Endothelial cell of umbilical vein (primary cell): ENCODE measurements around the gene TFDP2. TPM values are rescaled to one million over a fixed set of nuclear protein-coding genes. Genes with fewer than 3 reads are reported as not detected.

ENCODE experiments used
- BruUV-seq: library from RNA; stranded (reverse); fragments of 400-500 nt; replicated peaks from 2 replicates; lab custom pipeline; 2021; lab: Mats Ljungman, UMichigan
- CTCF ChIA-PET: fragments of 300-600, 350-600 bp; sonication (Branson Sonifier 250); formaldehyde crosslinking; loops from one replicate; lab custom pipeline; 2021; ENCODE audit warnings: antibody characterized with exemption, inconsistent platforms; lab: Charles Lee
- POLR2A ChIA-PET: fragments of 300-600, 350-600 bp; sonication (Branson Sonifier 250); formaldehyde crosslinking; loops from one replicate; lab custom pipeline; 2021; ENCODE audit warnings: antibody characterized with exemption, inconsistent platforms; lab: Charles Lee
- DNase-seq: peaks from one replicate; pipeline ENCODE4 v3.0.0-alpha.2; 2011; ENCODE audit warnings: low read depth, low spot score
- FAIRE-seq: peaks from 2 replicates; lab custom pipeline; 2011; peaks lifted over from hg19 to GRCh38; lab: Jason Lieb, UNC
- H2AFZ ChIP-seq: 2 replicates; pipeline ENCODE4 v1.6.0; 2012; ENCODE audit warnings: low read depth, low read length, control low read depth, inconsistent platforms
- H3K27ac ChIP-seq: 2 replicates; pipeline ENCODE4 v1.5.1; 2011; ENCODE audit warnings: low read depth, mild to moderate bottlenecking, control low read depth, low read length, moderate library complexity; ENCODE audit not compliant: insufficient read depth
- H3K27me3 ChIP-seq, 2 experiments: 2 replicates each; pipeline versions ENCODE4 v1.6.0 to v1.6.1; 2011; ENCODE audit warnings: low read length in 2 of 2, mixed read lengths in 1 of 2; ENCODE audit not compliant: control insufficient read depth in 2 of 2, insufficient read depth in 2 of 2
- H3K36me3 ChIP-seq, 2 experiments: 2 replicates in 1 of 2; 3 replicates in 1 of 2; pipeline ENCODE4 v1.5.1; 2011; ENCODE audit warnings: low read length in 2 of 2, mild to moderate bottlenecking in 1 of 2, moderate library complexity in 1 of 2; ENCODE audit not compliant: control insufficient read depth in 2 of 2, insufficient read depth in 2 of 2; ENCODE audit errors: extremely low read depth in 1 of 2
- H3K4me1 ChIP-seq: 3 replicates; pipeline ENCODE4 v1.5.1; 2011; ENCODE audit warnings: mild to moderate bottlenecking, low read length; ENCODE audit not compliant: control insufficient read depth, insufficient read depth; ENCODE audit errors: extremely low read depth
- H3K4me2 ChIP-seq: 2 replicates; pipeline ENCODE4 v1.6.1; 2011; ENCODE audit warnings: low read length, control low read depth, mixed read lengths; ENCODE audit not compliant: insufficient read depth
- H3K4me3 ChIP-seq, 3 experiments: fragments of 200-600 bp in 1 of 3; sonication (generic), shearing (Covaris generic) in 1 of 3; replicated peaks in 1 of 3; 2 replicates each; pipeline ENCODE4 v1.5.1; 2011 to 2016; ENCODE audit warnings: control low read depth in 3 of 3, low read length in 3 of 3, mild to moderate bottlenecking in 2 of 3, inconsistent platforms in 1 of 3, low read depth in 1 of 3, moderate library complexity in 1 of 3; ENCODE audit not compliant: insufficient read depth in 1 of 3
- H3K79me2 ChIP-seq: 2 replicates; pipeline ENCODE4 v1.6.0; 2012; ENCODE audit warnings: low read length, inconsistent platforms; ENCODE audit not compliant: control insufficient read depth, insufficient read depth
- H3K9ac ChIP-seq: replicated peaks from 2 replicates; pipeline ENCODE3; 2011; ENCODE audit warnings: low read length, control low read depth; ENCODE audit not compliant: insufficient read depth; ENCODE audit errors: extremely low read depth
- H3K9me1 ChIP-seq: replicated peaks from 3 replicates; pipeline ENCODE4 v1.6.0; 2011; ENCODE audit warnings: mild to moderate bottlenecking, low read length; ENCODE audit not compliant: control insufficient read depth, insufficient read depth; ENCODE audit errors: extremely low read depth
- H3K9me3 ChIP-seq: replicated peaks from 2 replicates; pipeline ENCODE4 v1.5.1; 2012; ENCODE audit warnings: low read length, inconsistent platforms; ENCODE audit not compliant: control insufficient read depth, insufficient read depth
- H4K20me1 ChIP-seq: replicated peaks from 2 replicates; pipeline ENCODE3; 2011; ENCODE audit warnings: mild to moderate bottlenecking, low read length; ENCODE audit not compliant: control insufficient read depth, insufficient read depth; ENCODE audit errors: extremely low read depth
- CTCF ChIP-seq, 2 donors: IDR thresholded peaks; 1 replicate in 1 of 2; 2 replicates in 1 of 2; pipeline ENCODE4 v1.5.1; 2011; ENCODE audit warnings: low read length in 2 of 2, mild to moderate bottlenecking in 2 of 2, moderate library complexity in 2 of 2, control low read depth in 1 of 2, inconsistent platforms in 1 of 2, low read depth in 1 of 2; ENCODE audit not compliant: insufficient read depth in 1 of 2; ENCODE audit errors: extremely low read depth in 1 of 2
- EZH2 ChIP-seq: IDR thresholded peaks from 2 replicates; pipeline ENCODE4 v1.6.1; 2012; ENCODE audit warnings: borderline replicate concordance, low read depth, mild to moderate bottlenecking, moderate library complexity, low read length, inconsistent platforms; ENCODE audit not compliant: severe bottlenecking
- FOS ChIP-seq: IDR thresholded peaks from 2 replicates; pipeline ENCODE4 v1.6.1; 2011; ENCODE audit warnings: mild to moderate bottlenecking, low read length, moderate library complexity, borderline replicate concordance; ENCODE audit not compliant: insufficient read depth
- GATA2 ChIP-seq: IDR thresholded peaks from 2 replicates; pipeline ENCODE4 v1.7.0; 2011; ENCODE audit warnings: low read depth, mild to moderate bottlenecking, moderate library complexity, mixed read lengths, low read length; ENCODE audit not compliant: insufficient read length, insufficient read depth
- JUN ChIP-seq: IDR thresholded peaks from 2 replicates; pipeline ENCODE4 v1.6.1; 2011; ENCODE audit warnings: borderline replicate concordance, low read depth; ENCODE audit not compliant: insufficient read length, insufficient read depth
- MAX ChIP-seq: IDR thresholded peaks from 2 replicates; pipeline ENCODE4 v1.6.1; 2011; ENCODE audit not compliant: insufficient read depth, insufficient read length
- MYC ChIP-seq: IDR thresholded peaks from one replicate; pipeline ENCODE4 v1.6.1; 2011; ENCODE audit warnings: mild to moderate bottlenecking, low read depth, low read length
- POLR2A ChIP-seq: IDR thresholded peaks from 2 replicates; pipeline ENCODE4 v1.6.1; 2012; ENCODE audit warnings: low read depth, mild to moderate bottlenecking, control low read depth, low read length
- POLR2AphosphoS5 ChIP-seq: IDR thresholded peaks from 2 replicates; pipeline ENCODE4 v1.6.1; 2012; ENCODE audit warnings: low read depth, mild to moderate bottlenecking, control low read depth, low read length, moderate library complexity; ENCODE audit not compliant: insufficient read depth
- dilution Hi-C: fragments of 300-500 bp; cut with MboI; formaldehyde crosslinking; loops from one replicate; pipeline ENCODE4 v1.15.0; 2019; ENCODE audit warnings: low sequenced_read_pairs; ENCODE audit not compliant: extremely low pct_ligation_motif_present
- intact Hi-C: fragments of 100-400 bp; cut with micrococcal nuclease; formaldehyde crosslinking; loops from one replicate; pipeline ENCODE4 v1.10.0; 2022
- polyA plus RNA-seq, 4 experiments: library from polyadenylated mRNA; depleted of rRNA in 3 of 4; stranded (reverse) in 3 of 4; unstranded in 1 of 4; fragments of >200 nt; gene quantifications; 2 replicates each; pipeline versions ENCODE4 v1.2.1 to v1.2.3, GENCODE V29; 2011 to 2012; ENCODE audit warnings: missing spikeins in 1 of 4
- total RNA-seq: library from RNA; stranded (reverse); gene quantifications from 2 replicates; pipeline ENCODE4 v1.2.3, GENCODE V29; 2021

The TFDP2 gene
- total and polyA plus RNA-seq, 2 donors (not counting 3 experiments of a cell fraction or from before 2014, with no cell fraction given) = 8.5 to 21.5 TPM

GRCh38 chr3:141915766-141916165, 233.6 kb downstream of the TFDP2 start:
- BruUV-seq = no TSS peak
- ChIA-PET CTCF (no interaction called here), POLR2A (no interaction called here)
- Histone ChIP-seq H3K9ac (no peak overlapping the region), H3K4me3 (no peak overlapping the region), H4K20me1 (no peaks in the 10 kb centered on the region), H3K4me1 (no peaks in the 10 kb centered on the region), H3K27me3 (no peaks in the 10 kb centered on the region), H3K27ac (no peak overlapping the region), H3K4me2 (no peak overlapping the region), H3K9me3 (no peaks in the 10 kb centered on the region), H3K36me3 (peaks cover 13 to 15% of the 10 kb centered on the region in 2 experiments), H3K9me1 (no peaks in the 10 kb centered on the region), H3K79me2 (no peaks in the 10 kb centered on the region), H2AFZ (no peak overlapping the region)
- intact Hi-C loops = no loop called here
- DNase-seq = no peak
- TF ChIP-seq POLR2AphosphoS5 = no peak
- TF ChIP-seq CTCF (IDR thresholded peaks at IDR 0.05; ENCODE audit: extremely low read depth in 1 of 2, insufficient read depth in 1 of 2, low read depth in 1 of 2, low read length in 2 of 2) = no peak
- no peak for TF ChIP-seq FOS
- no peak for TF ChIP-seq GATA2
- TF ChIP-seq POLR2A = no peak
- TF ChIP-seq JUN = no peak
- no peak for TF ChIP-seq MYC
- no peak for TF ChIP-seq MAX
- TF ChIP-seq EZH2 = no peak
- no peak for FAIRE-seq
- dilution Hi-C loops = no loop called here
